HepG2 (cell line): ENCODE results near the gene METTL27. TPM values are rescaled to one million over a fixed set of nuclear protein-coding genes. Genes with fewer than 3 reads are reported as not detected.

Source experiments
- ETS1 ChIP-seq: sonication (generic); formaldehyde crosslinking; IDR thresholded peaks from 2 replicates; pipeline ENCODE4 v1.4.0; 2020; ENCODE audit warnings: missing genetic modification reagents
- FOSL2 ChIP-seq: sonication (generic); formaldehyde crosslinking; IDR thresholded peaks from 2 replicates; pipeline ENCODE4 v1.4.0; 2020; ENCODE audit warnings: missing genetic modification reagents
- HINFP ChIP-seq: sonication (generic); formaldehyde crosslinking; IDR thresholded peaks from 2 replicates; pipeline ENCODE4 v1.4.0; 2020; ENCODE audit warnings: low read depth, mild to moderate bottlenecking, missing genetic modification reagents
- NFE2 ChIP-seq: sonication (generic); formaldehyde crosslinking; IDR thresholded peaks from 2 replicates; pipeline ENCODE4 v1.4.0; 2020; ENCODE audit warnings: missing genetic modification reagents
- NFIC ChIP-seq: IDR thresholded peaks from 2 replicates; pipeline ENCODE4 v1.6.1; 2012; ENCODE audit warnings: mild to moderate bottlenecking, low read length, inconsistent platforms
- SMAD1 ChIP-seq: sonication (generic); formaldehyde crosslinking; IDR thresholded peaks from 2 replicates; pipeline ENCODE4 v1.4.0; 2020; ENCODE audit warnings: missing genetic modification reagents, low read depth, mild to moderate bottlenecking, borderline replicate concordance
- TFDP1 ChIP-seq: IDR thresholded peaks from 2 replicates; pipeline ENCODE4 v1.6.1; 2016; ENCODE audit warnings: missing compliant biosample characterization, missing genetic modification reagents, borderline replicate concordance
- ZNF24 ChIP-seq: fragments of 450-650 bp; IDR thresholded peaks from 2 replicates; pipeline ENCODE4 v1.6.1; 2017; ENCODE audit warnings: antibody characterized with exemption, mild to moderate bottlenecking
- ZNF296 ChIP-seq: sonication (generic); formaldehyde crosslinking; conservative IDR thresholded peaks from 2 replicates; pipeline ENCODE4 v1.5.0; 2020; ENCODE audit warnings: mild to moderate bottlenecking, missing genetic modification reagents
- ZNF329 ChIP-seq: sonication (generic); formaldehyde crosslinking; IDR thresholded peaks from 2 replicates; pipeline ENCODE4 v1.9.0; 2021; ENCODE audit warnings: low read depth, mild to moderate bottlenecking, missing genetic modification reagents
- ZNF549 ChIP-seq: sonication (generic); formaldehyde crosslinking; IDR thresholded peaks from 2 replicates; pipeline ENCODE4 v1.5.0; 2020; ENCODE audit warnings: missing genetic modification reagents
- ZNF619 ChIP-seq: sonication (generic); formaldehyde crosslinking; IDR thresholded peaks from 2 replicates; pipeline ENCODE4 v1.4.0; 2020; ENCODE audit warnings: mild to moderate bottlenecking, missing genetic modification reagents
- ZNF749 ChIP-seq: sonication (generic); formaldehyde crosslinking; IDR thresholded peaks from 2 replicates; pipeline ENCODE4 v1.8.0; 2022; ENCODE audit warnings: mild to moderate bottlenecking, missing genetic modification reagents, moderate library complexity, borderline replicate concordance
- ZNF841 ChIP-seq: sonication (generic); formaldehyde crosslinking; IDR thresholded peaks from 2 replicates; pipeline ENCODE4 v1.8.1; 2023; ENCODE audit warnings: missing genetic modification reagents, borderline replicate concordance
- polyA plus RNA-seq, 8 experiments: library from polyadenylated mRNA; depleted of rRNA in 3 of 8; stranded (reverse) in 7 of 8; unstranded in 1 of 8; fragments of >200 nt; fragmentation: Illumina TruSeq in 4 of 8; extraction: Trizol in 4 of 8; gene quantifications; 2 replicates each; pipeline versions ENCODE4 v1.2.1 to v1.2.3, GENCODE V29; 2011 to 2016; ENCODE audit warnings: low read depth in 4 of 8, missing spikeins in 1 of 8, mixed read lengths in 1 of 8; ENCODE audit not compliant: insufficient read depth in 1 of 8
- total RNA-seq, 5 experiments: library from RNA; depleted of rRNA; stranded (reverse); fragments of >200 nt; fragmentation: Illumina TruSeq; extraction: Trizol; gene quantifications; 2 replicates each; pipeline ENCODE4 v1.2.3, GENCODE V29; 2016; ENCODE audit warnings: low read depth in 1 of 5
- TF ChIP-seq, protein P1 (sequence below): sonication (generic); formaldehyde crosslinking; IDR thresholded peaks from 2 replicates; pipeline ENCODE4 v1.5.0; 2020; ENCODE audit warnings: mild to moderate bottlenecking, low read depth, missing genetic modification reagents, borderline replicate concordance
- TF ChIP-seq, protein P2 (sequence below): IDR thresholded peaks from 2 replicates; pipeline ENCODE4 v1.6.1; 2016
- TF ChIP-seq, protein P3 (sequence below): sonication (generic); formaldehyde crosslinking; IDR thresholded peaks from 2 replicates; pipeline ENCODE4 v1.4.0; 2020; ENCODE audit warnings: missing genetic modification reagents
- TF ChIP-seq, protein P4 (sequence below): sonication (generic); formaldehyde crosslinking; IDR thresholded peaks from 2 replicates; pipeline ENCODE4 v1.8.0; 2022; ENCODE audit warnings: missing genetic modification reagents, mild to moderate bottlenecking, borderline replicate concordance
- TF ChIP-seq, protein P5 (sequence below): sonication (generic); formaldehyde crosslinking; IDR thresholded peaks from 2 replicates; pipeline ENCODE4 v1.5.0; 2020; ENCODE audit warnings: mild to moderate bottlenecking, missing genetic modification reagents

METTL27 gene
- total and polyA plus RNA-seq, 2 of the 13 experiments (the other 11 are each of a cell fraction or from before 2014, with no cell fraction given): 2.0 to 3.0 TPM

GRCh38 chr7:73831834-73832651 is 10.3 kb downstream of the METTL27 start (continued):
- TF ChIP-seq ZNF841 (CRISPR knock-in tag) (no peak), SMAD1 (CRISPR knock-in tag) (no peak), NFE2 (CRISPR knock-in tag) (no peak), ZNF24 (no peak), TFDP1 (peak; percentile 23; the same call in 1 of the 2 replicates), ETS1 (CRISPR knock-in tag) (no peak), HINFP (CRISPR knock-in tag) (no peak), ZNF329 (CRISPR knock-in tag) (no peak), NFIC (no peak), FOSL2 (0 out of 2 replicates have a peak, but pooled peaks have one; percentile 24), ZNF549 (CRISPR knock-in tag) (no peak), ZNF749 (CRISPR knock-in tag) (no peak), ZNF619 (0 out of 2 replicates have a peak, but pooled peaks have one; percentile 17), ZNF296 (CRISPR knock-in tag) (0 out of 2 replicates have a peak, but pooled peaks have one; percentile 64)
- TF ChIP-seq, protein P1, sequence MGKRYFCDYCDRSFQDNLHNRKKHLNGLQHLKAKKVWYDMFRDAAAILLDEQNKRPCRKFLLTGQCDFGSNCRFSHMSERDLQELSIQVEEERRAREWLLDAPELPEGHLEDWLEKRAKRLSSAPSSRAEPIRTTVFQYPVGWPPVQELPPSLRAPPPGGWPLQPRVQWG: no peak
- TF ChIP-seq, protein P2, sequence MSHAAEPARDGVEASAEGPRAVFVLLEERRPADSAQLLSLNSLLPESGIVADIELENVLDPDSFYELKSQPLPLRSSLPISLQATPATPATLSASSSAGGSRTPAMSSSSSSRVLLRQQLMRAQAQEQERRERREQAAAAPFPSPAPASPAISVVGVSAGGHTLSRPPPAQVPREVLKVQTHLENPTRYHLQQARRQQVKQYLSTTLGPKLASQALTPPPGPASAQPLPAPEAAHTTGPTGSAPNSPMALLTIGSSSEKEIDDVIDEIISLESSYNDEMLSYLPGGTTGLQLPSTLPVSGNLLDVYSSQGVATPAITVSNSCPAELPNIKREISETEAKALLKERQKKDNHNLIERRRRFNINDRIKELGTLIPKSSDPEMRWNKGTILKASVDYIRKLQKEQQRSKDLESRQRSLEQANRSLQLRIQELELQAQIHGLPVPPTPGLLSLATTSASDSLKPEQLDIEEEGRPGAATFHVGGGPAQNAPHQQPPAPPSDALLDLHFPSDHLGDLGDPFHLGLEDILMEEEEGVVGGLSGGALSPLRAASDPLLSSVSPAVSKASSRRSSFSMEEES (CRISPR knock-in tag): no peak
- TF ChIP-seq, protein P3, sequence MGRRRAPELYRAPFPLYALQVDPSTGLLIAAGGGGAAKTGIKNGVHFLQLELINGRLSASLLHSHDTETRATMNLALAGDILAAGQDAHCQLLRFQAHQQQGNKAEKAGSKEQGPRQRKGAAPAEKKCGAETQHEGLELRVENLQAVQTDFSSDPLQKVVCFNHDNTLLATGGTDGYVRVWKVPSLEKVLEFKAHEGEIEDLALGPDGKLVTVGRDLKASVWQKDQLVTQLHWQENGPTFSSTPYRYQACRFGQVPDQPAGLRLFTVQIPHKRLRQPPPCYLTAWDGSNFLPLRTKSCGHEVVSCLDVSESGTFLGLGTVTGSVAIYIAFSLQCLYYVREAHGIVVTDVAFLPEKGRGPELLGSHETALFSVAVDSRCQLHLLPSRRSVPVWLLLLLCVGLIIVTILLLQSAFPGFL (CRISPR knock-in tag): no peak
- TF ChIP-seq, protein P4, sequence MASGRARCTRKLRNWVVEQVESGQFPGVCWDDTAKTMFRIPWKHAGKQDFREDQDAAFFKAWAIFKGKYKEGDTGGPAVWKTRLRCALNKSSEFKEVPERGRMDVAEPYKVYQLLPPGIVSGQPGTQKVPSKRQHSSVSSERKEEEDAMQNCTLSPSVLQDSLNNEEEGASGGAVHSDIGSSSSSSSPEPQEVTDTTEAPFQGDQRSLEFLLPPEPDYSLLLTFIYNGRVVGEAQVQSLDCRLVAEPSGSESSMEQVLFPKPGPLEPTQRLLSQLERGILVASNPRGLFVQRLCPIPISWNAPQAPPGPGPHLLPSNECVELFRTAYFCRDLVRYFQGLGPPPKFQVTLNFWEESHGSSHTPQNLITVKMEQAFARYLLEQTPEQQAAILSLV (CRISPR knock-in tag): no peak
- TF ChIP-seq, protein P5, sequence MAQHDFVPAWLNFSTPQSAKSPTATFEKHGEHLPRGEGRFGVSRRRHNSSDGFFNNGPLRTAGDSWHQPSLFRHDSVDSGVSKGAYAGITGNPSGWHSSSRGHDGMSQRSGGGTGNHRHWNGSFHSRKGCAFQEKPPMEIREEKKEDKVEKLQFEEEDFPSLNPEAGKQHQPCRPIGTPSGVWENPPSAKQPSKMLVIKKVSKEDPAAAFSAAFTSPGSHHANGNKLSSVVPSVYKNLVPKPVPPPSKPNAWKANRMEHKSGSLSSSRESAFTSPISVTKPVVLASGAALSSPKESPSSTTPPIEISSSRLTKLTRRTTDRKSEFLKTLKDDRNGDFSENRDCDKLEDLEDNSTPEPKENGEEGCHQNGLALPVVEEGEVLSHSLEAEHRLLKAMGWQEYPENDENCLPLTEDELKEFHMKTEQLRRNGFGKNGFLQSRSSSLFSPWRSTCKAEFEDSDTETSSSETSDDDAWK (CRISPR knock-in tag): no peak
